Measurements from ENCODE around the gene PLXNB1. TPM values are rescaled to one million over a fixed set of nuclear protein-coding genes. Genes with fewer than 3 reads are reported as not detected.
"Not testable (repeated sequence)": the region's sequence is repeated elsewhere in the genome, so short reads cannot be mapped to it uniquely, and the experiment has no call there.

PLXNB1 gene
- polyA plus RNA-seq, 2 of the 4 experiments (the other 2 are of a cell fraction): 10.0 to 20.9 TPM

DNA sequence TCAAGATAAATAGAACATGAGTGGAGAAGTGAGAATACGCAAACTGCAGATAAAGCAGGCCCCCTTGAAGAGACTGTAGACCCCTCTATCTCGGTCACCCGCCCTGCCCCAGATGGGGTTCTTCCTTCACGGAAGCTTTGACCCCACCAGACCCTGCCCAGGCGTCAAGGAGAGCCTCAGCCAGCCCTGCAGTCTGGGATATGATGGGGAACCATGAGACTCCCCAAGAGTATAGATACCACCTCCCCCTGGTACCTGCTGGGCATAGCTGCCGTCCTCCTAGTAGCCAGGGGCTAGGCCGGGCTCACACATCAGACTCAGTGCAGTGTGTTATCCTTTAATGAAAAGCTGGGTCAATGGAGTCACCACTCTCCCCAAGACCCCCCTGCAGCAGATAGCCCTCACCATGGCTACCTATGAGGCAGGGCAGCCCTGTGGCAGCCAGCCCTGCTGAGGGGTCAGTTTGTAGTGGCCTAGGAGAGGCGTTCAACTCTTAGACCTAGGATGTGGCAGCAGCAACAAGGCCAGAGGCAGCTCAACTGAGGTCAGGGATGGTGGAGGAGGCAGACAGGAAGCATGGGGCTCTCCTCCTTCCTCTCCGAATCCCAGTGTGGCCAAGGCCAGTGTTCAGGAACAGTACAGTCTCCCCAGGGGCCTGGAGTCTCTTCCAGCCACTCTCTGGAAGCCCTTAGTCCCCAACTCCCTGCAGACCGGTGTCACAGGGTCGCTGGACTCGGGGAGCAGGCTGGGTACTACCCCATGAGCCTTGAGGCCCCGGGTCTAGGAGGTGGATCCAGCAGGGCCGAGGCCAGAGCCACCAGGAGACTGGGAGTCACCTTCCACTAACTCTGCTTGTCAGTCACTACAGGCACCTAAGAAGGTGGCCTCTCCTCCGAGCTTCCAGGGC, 26.1 kb downstream of the PLXNB1 start (continued):
- TF ChIP-seq CHD4 (IDR thresholded peaks at IDR 0.05; ENCODE audit: borderline replicate concordance): no peak
- TF ChIP-seq, protein P1, sequence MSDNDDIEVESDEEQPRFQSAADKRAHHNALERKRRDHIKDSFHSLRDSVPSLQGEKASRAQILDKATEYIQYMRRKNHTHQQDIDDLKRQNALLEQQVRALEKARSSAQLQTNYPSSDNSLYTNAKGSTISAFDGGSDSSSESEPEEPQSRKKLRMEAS (IDR thresholded peaks at IDR 0.05): no peak
- TF ChIP-seq RFX5 (IDR thresholded peaks at IDR 0.05): no peak
- no peak for TF ChIP-seq RARB (CRISPR knock-in tag; IDR thresholded peaks at IDR 0.05)

DNA sequence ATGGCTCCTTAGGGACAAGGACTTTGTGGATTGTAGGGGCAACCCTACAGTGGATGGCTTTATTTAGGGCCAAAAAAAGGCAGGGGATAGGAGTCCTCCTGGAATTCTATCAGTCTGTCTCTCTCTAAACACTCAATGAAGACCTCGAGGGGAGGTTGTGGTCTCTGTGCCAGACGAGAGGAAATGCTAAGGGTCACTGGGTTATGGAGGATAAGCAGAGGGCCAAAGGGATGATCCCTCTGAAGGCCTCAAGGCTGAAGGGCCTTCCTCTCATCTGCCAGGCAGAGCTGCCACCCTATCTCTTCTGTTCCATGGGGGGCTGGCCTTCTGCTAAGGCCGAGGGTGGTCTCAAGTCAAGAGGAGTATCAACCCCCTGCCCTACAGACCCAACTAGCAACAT, 27.0 kb downstream of the PLXNB1 start:
- DNase-seq (ENCODE audit: low read depth in 1 of 2, low spot score in 1 of 2): no peak
- no peak for ATAC-seq
- POLR2A ChIA-PET: no interaction called here
- TF ChIP-seq FOXS1 (CRISPR knock-in tag; IDR thresholded peaks at IDR 0.05): no peak
- no peaks in the 10 kb centered on the region for H3K9me3 ChIP-seq
- CTCF ChIA-PET: interaction anchor here (3.6 to 31.5 kb wide), 2 partner anchors 8 to 29 kb away, joined by 18 to 488 read pairs; partner anchors contain the start of gene PLXNB1
- H3K4me3 ChIP-seq: no peak overlapping the region
- WGBS (ENCODE audit: missing lambda C conversion rate): 77% methylated on average over 3 of the region's 3 CpGs
- H3K4me1 ChIP-seq: peaks cover 10% of the 10 kb centered on the region
- H3K4me2 ChIP-seq: no peak overlapping the region
- FAIRE-seq: no peak
- H3K27ac ChIP-seq: no peak overlapping the region; a peak in 1 of 6 replicates

DNA sequence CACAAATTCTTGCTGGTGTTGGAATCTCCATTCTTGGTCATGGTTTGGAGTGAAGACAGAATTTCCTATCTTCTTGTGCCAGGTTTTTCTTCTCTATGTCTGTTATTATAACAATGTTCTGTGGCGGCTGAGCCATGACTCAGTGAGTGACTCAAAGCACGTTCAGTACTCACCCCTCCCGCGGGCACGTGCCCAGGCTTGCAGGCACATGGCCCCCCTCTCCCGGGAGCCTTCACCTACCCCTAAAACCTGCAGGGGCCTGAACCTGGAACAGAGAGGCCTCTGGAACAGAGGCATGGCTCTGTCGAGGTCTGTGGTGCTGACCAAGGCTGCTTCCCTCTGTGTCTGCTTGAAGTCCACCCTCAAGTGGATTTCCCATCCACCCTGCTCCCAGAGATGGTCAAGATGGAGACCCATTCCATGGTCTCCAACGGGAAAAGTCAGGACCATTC, 27.6 kb downstream of the PLXNB1 start:
- POLR2A ChIA-PET: no interaction called here

DNA sequence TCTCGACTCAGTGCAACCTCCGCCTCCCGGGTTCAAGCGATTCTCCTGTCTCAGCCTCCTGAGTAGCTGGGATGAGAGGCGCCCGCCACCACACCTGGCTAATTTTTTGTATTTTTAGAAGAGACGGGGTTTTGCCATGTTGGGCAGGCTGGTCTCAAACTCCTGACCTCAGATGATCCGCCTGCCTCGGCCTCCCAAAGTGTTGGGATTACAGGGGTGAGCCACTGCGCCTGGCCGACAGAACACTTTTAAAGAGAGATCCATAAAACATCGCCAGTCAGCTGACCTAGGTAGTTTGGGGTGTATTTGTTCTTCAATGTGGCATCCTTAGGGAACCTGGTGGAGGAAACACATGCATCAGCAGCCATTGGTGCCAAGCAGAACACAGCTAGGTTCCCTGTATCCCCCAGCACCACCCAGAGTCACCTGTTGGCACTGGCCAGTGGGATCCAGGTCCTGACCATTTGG, 28.4 kb downstream of the PLXNB1 start:
- H3K9me3 ChIP-seq; H3K27ac ChIP-seq; DNase-seq (ENCODE audit: low read depth in 1 of 2, low spot score in 1 of 2); H3K4me3 ChIP-seq; H3K4me2 ChIP-seq; FAIRE-seq; ATAC-seq: not testable (repeated sequence)
- H3K4me1 ChIP-seq: peaks cover 10% of the 10 kb centered on the region
- POLR2A ChIA-PET: interaction anchor here (1.0 to 1.8 kb wide), 2 partner anchors 35 to 38 kb away, joined by 5 read pairs; partner anchors contain the start of genes CCDC51 and TMA7
- CTCF ChIA-PET: interaction anchor here (0.6 to 31.5 kb wide), 32 partner anchors 10 to 207 kb away, joined by 3 to 488 read pairs (median 4); partner anchors contain the start of genes ATRIP, CAMP, CCDC51 and PLXNB1
- WGBS (ENCODE audit: missing lambda C conversion rate): 91% methylated on average over 12 of the region's 12 CpGs

More for the DNA sequence above, 27.6 kb downstream of the PLXNB1 start:
- Histone ChIP-seq H3K9me3 (no peaks in the 10 kb centered on the region), H3K4me3 (no peak overlapping the region), H3K4me2 (peak overlapping the region; percentile 14; the same call in 1 of the 3 replicates), H3K27ac (peak overlapping the region; percentile 7 to 20; a peak in 2 of 6 replicates), H3K4me1 (peaks cover 10% of the 10 kb centered on the region)
- TF ChIP-seq BHLHE40 (IDR thresholded peaks at IDR 0.05; ENCODE audit: low read depth, low read length) (peak; percentile 63; the same call in 1 of the 2 replicates), JUN (IDR thresholded peaks at IDR 0.05) (no peak)
- TF ChIP-seq, protein P1 (IDR thresholded peaks at IDR 0.05): peak; percentile 48; the same call in 1 of the 2 replicates
- TF ChIP-seq, protein P2, sequence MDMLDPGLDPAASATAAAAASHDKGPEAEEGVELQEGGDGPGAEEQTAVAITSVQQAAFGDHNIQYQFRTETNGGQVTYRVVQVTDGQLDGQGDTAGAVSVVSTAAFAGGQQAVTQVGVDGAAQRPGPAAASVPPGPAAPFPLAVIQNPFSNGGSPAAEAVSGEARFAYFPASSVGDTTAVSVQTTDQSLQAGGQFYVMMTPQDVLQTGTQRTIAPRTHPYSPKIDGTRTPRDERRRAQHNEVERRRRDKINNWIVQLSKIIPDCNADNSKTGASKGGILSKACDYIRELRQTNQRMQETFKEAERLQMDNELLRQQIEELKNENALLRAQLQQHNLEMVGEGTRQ (IDR thresholded peaks at IDR 0.05): peak; percentile 15; the same call in 1 of the 2 replicates
- TF ChIP-seq, protein P3, sequence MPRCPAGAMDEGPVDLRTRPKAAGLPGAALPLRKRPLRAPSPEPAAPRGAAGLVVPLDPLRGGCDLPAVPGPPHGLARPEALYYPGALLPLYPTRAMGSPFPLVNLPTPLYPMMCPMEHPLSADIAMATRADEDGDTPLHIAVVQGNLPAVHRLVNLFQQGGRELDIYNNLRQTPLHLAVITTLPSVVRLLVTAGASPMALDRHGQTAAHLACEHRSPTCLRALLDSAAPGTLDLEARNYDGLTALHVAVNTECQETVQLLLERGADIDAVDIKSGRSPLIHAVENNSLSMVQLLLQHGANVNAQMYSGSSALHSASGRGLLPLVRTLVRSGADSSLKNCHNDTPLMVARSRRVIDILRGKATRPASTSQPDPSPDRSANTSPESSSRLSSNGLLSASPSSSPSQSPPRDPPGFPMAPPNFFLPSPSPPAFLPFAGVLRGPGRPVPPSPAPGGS (IDR thresholded peaks at IDR 0.05): no peak
- WGBS (ENCODE audit: missing lambda C conversion rate): 18% methylated on average over 7 of the region's 8 CpGs
- FAIRE-seq (no peak), DNase-seq (ENCODE audit: low read depth in 1 of 2, low spot score in 1 of 2) (no peak), ATAC-seq (no peak)
- CTCF ChIA-PET: interaction anchor here (1.9 to 31.5 kb wide), 6 partner anchors 9 to 147 kb away, joined by 13 to 488 read pairs (median 17); partner anchors contain the start of genes ATRIP, CCDC51, PLXNB1 and TMA7

DNA sequence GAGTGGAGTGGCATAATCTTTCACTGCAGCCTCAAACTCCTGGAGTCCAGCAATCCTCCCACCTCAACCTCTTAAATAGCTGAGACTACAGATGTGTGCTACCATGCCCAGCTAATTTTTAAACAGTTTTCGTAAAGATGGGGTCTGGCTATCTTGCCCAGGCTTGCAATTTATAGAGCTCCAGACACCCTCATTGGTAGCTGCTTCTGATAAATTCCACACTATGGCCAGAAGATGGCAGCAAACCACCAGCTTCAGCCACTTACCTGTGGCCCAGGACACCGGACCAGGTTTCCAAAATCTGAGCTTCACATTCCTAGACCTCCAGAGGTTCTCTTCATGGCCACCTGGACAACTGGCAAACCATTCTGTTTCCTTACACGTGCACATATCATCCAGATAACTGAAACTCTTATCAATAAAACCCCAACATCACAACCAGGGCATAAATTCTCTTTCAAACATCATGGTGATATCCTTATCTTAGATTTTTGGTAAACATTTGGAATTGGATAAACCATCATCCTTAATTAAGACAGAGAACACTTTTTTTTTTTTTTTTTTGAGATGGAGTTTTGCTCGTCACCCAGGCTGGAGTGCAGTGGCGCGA, 29.0 kb downstream of the PLXNB1 start:
- ATAC-seq (peak; percentile 67 to 84; a peak in 5 of 6 replicates), FAIRE-seq (no peak), DNase-seq (ENCODE audit: low read depth in 1 of 2, low spot score in 1 of 2) (peak; percentile 67 to 70)
- peaks cover 10% of the 10 kb centered on the region for H3K4me1 ChIP-seq
- no peak overlapping the region for H3K4me2 ChIP-seq
- WGBS (ENCODE audit: missing lambda C conversion rate): 50% methylated on average over 6 of the region's 6 CpGs
- no peaks in the 10 kb centered on the region for H3K9me3 ChIP-seq
- H3K27ac ChIP-seq: no peak overlapping the region
- H3K4me3 ChIP-seq: no peak overlapping the region
- POLR2A ChIA-PET: interaction anchor here (0.8 to 1.8 kb wide), 4 partner anchors 28 to 611 kb away, joined by 3 to 8 read pairs (median 5); partner anchors contain the start of genes CCDC51 and TMA7
- TF ChIP-seq, protein P4, sequence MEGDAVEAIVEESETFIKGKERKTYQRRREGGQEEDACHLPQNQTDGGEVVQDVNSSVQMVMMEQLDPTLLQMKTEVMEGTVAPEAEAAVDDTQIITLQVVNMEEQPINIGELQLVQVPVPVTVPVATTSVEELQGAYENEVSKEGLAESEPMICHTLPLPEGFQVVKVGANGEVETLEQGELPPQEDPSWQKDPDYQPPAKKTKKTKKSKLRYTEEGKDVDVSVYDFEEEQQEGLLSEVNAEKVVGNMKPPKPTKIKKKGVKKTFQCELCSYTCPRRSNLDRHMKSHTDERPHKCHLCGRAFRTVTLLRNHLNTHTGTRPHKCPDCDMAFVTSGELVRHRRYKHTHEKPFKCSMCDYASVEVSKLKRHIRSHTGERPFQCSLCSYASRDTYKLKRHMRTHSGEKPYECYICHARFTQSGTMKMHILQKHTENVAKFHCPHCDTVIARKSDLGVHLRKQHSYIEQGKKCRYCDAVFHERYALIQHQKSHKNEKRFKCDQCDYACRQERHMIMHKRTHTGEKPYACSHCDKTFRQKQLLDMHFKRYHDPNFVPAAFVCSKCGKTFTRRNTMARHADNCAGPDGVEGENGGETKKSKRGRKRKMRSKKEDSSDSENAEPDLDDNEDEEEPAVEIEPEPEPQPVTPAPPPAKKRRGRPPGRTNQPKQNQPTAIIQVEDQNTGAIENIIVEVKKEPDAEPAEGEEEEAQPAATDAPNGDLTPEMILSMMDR (IDR thresholded peaks at IDR 0.05): peak; percentile 73
- TF ChIP-seq RAD21 (conservative IDR thresholded peaks at IDR 0.05 in 1 of 2, IDR thresholded peaks at IDR 0.05 in 1 of 2) (peak; percentile 80 to 83), SMC3 (IDR thresholded peaks at IDR 0.05) (peak; percentile 59; the same call in 2 of the 3 replicates), RNF2 (IDR thresholded peaks at IDR 0.05; ENCODE audit: borderline replicate concordance, low read depth) (no peak), BHLHE40 (IDR thresholded peaks at IDR 0.05; ENCODE audit: low read depth, low read length) (no peak)
- CTCF ChIA-PET: interaction anchor here (0.6 to 31.5 kb wide), 43 partner anchors 10 to 207 kb away, joined by 3 to 488 read pairs (median 3); partner anchors contain the start of genes ATRIP, CAMP, CCDC51 and PLXNB1

All from A549 (cell line).